Measurements from ENCODE around the gene GFI1B.

The GFI1B gene

GRCh38 chr9:132998831-132999635 lies 20.5 kb downstream of the GFI1B start:
- no peak for DNase-seq (ENCODE audit: low read depth in 1 of 2, low spot score in 1 of 2)
- in situ Hi-C loops (cut with HindIII; ENCODE audit: low pct_unique_long_range_greater_than_20kb, low sequenced_read_pairs): no loop called here
- no peak for TF ChIP-seq JUND (IDR thresholded peaks at IDR 0.05; ENCODE audit: low read depth)

- DNase-seq (ENCODE audit: low read depth in 1 of 2, low spot score in 1 of 2): no peak
- no peak for TF ChIP-seq JUND (IDR thresholded peaks at IDR 0.05; ENCODE audit: low read depth)
- in situ Hi-C loops (cut with HindIII; ENCODE audit: low pct_unique_long_range_greater_than_20kb, low sequenced_read_pairs): no loop called here
Observed at GRCh38 chr9:133002147-133003070, 23.9 kb downstream of the GFI1B start.

- in situ Hi-C loops (cut with HindIII; ENCODE audit: low pct_unique_long_range_greater_than_20kb, low sequenced_read_pairs): no loop called here
- no peak for TF ChIP-seq JUND (IDR thresholded peaks at IDR 0.05; ENCODE audit: low read depth)
- DNase-seq (ENCODE audit: low read depth in 1 of 2, low spot score in 1 of 2): no peak
Observed at GRCh38 chr9:133003071-133003461, 24.6 kb downstream of the GFI1B start.

- DNase-seq (ENCODE audit: low read depth in 1 of 2, low spot score in 1 of 2): no peak
- in situ Hi-C loops (cut with HindIII; ENCODE audit: low pct_unique_long_range_greater_than_20kb, low sequenced_read_pairs): no loop called here
- no peak for TF ChIP-seq JUND (IDR thresholded peaks at IDR 0.05; ENCODE audit: low read depth)
Observed at GRCh38 chr9:133003671-133004090, 25.2 kb downstream of the GFI1B start.

GRCh38 chr9:133004091-133004998 lies 25.9 kb downstream of the GFI1B start:
- no peak for DNase-seq (ENCODE audit: low read depth in 1 of 2, low spot score in 1 of 2)
- in situ Hi-C loops (cut with HindIII; ENCODE audit: low pct_unique_long_range_greater_than_20kb, low sequenced_read_pairs): no loop called here
- TF ChIP-seq JUND (IDR thresholded peaks at IDR 0.05; ENCODE audit: low read depth): no peak

- TF ChIP-seq JUND (IDR thresholded peaks at IDR 0.05; ENCODE audit: low read depth): no peak
- DNase-seq (ENCODE audit: low read depth in 1 of 2, low spot score in 1 of 2): no peak
- in situ Hi-C loops (cut with HindIII; ENCODE audit: low pct_unique_long_range_greater_than_20kb, low sequenced_read_pairs): no loop called here
Observed at GRCh38 chr9:133004999-133005760, 26.7 kb downstream of the GFI1B start.

- in situ Hi-C loops (cut with HindIII; ENCODE audit: low pct_unique_long_range_greater_than_20kb, low sequenced_read_pairs): no loop called here
- TF ChIP-seq JUND (IDR thresholded peaks at IDR 0.05; ENCODE audit: low read depth): no peak
- no peak for DNase-seq (ENCODE audit: low read depth in 1 of 2, low spot score in 1 of 2)
Observed at GRCh38 chr9:133005957-133006356, 27.5 kb downstream of the GFI1B start.

- in situ Hi-C loops (cut with HindIII; ENCODE audit: low pct_unique_long_range_greater_than_20kb, low sequenced_read_pairs): no loop called here
- DNase-seq (ENCODE audit: low read depth in 1 of 2, low spot score in 1 of 2): no peak
- no peak for TF ChIP-seq JUND (IDR thresholded peaks at IDR 0.05; ENCODE audit: low read depth)
Observed at GRCh38 chr9:133006731-133007352, 28.3 kb downstream of the GFI1B start.

GRCh38 chr9:133008406-133008805 lies 29.9 kb downstream of the GFI1B start:
- no peak for DNase-seq (ENCODE audit: low read depth in 1 of 2, low spot score in 1 of 2)
- no peak for TF ChIP-seq JUND (IDR thresholded peaks at IDR 0.05; ENCODE audit: low read depth)
- in situ Hi-C loops (cut with HindIII; ENCODE audit: low pct_unique_long_range_greater_than_20kb, low sequenced_read_pairs): no loop called here

GRCh38 chr9:133008824-133009223 lies 30.3 kb downstream of the GFI1B start:
- in situ Hi-C loops (cut with HindIII; ENCODE audit: low pct_unique_long_range_greater_than_20kb, low sequenced_read_pairs): no loop called here
- TF ChIP-seq JUND (IDR thresholded peaks at IDR 0.05; ENCODE audit: low read depth): no peak
- no peak for DNase-seq (ENCODE audit: low read depth in 1 of 2, low spot score in 1 of 2)

GRCh38 chr9:133009906-133010582 lies 31.6 kb downstream of the GFI1B start:
- no peak for TF ChIP-seq JUND (IDR thresholded peaks at IDR 0.05; ENCODE audit: low read depth)
- in situ Hi-C loops (cut with HindIII; ENCODE audit: low pct_unique_long_range_greater_than_20kb, low sequenced_read_pairs): no loop called here

More at GRCh38 chr9:133009906-133010582, 31.6 kb downstream of the GFI1B start:
- DNase-seq (ENCODE audit: low read depth in 1 of 2, low spot score in 1 of 2): no peak
